Thoracic aorta (tissue), 2 donors: Measurements from ENCODE around the gene ETS2. TPM values are rescaled to one million over a fixed set of nuclear protein-coding genes. Genes with fewer than 3 reads are reported as not detected.

ENCODE experiments used
- ATAC-seq: fragments of 150-250 bp; one replicate; pipeline ENCODE4 v1.8.0; 2017; ENCODE audit warnings: low read depth; ENCODE audit not compliant: insufficient number of reproducible peaks, low FRiP score
- DNase-seq: peaks from one replicate; pipeline ENCODE4 v3.0.0-alpha.2; 2020; ENCODE audit warnings: low spot score
- H3K27ac ChIP-seq, 2 donors: fragments of 200-600 bp; sonication (generic); 1 replicate in 1 of 2; 2 replicates in 1 of 2; pipeline ENCODE4 v1.5.1; 2016; ENCODE audit warnings: mild to moderate bottlenecking in 2 of 2, moderate library complexity in 2 of 2
- H3K27me3 ChIP-seq: fragments of 200-600 bp; sonication (generic); replicated peaks from 2 replicates; pipeline ENCODE4 v1.6.0; 2016; ENCODE audit warnings: mild to moderate bottlenecking; ENCODE audit not compliant: insufficient read depth
- H3K36me3 ChIP-seq: fragments of 200-600 bp; sonication (generic); one replicate; pipeline ENCODE4 v1.5.1; 2016
- H3K4me1 ChIP-seq, 2 donors: fragments of 200-600 bp; sonication (generic); 1 replicate in 1 of 2; 2 replicates in 1 of 2; pipeline versions ENCODE4 v1.5.1 to v1.6.0; 2016; ENCODE audit warnings: low read depth in 2 of 2, mild to moderate bottlenecking in 1 of 2; ENCODE audit not compliant: control insufficient read depth in 1 of 2
- H3K4me3 ChIP-seq: fragments of 200-600 bp; sonication (generic); 2 replicates; pipeline ENCODE4 v1.5.1; 2016; ENCODE audit warnings: mild to moderate bottlenecking
- H3K9me3 ChIP-seq: fragments of 200-600 bp; sonication (generic); 2 replicates; pipeline ENCODE4 v1.5.1; 2016
- total RNA-seq, 2 donors: library from RNA; depleted of rRNA; stranded (reverse); fragments of >200 nt; gene quantifications; one replicate each; pipeline versions ENCODE4 v1.1.0 to v1.2.3, GENCODE V29; 2016
- TF ChIP-seq, protein P1 (sequence below): fragments of 200-600 bp; sonication (generic); IDR thresholded peaks from one replicate; pipeline ENCODE4 v1.5.1; 2019; ENCODE audit warnings: antibody characterized with exemption

The ETS2 gene
- total RNA-seq, 2 donors from 2014 or later, result 120 to 226 TPM

DNA sequence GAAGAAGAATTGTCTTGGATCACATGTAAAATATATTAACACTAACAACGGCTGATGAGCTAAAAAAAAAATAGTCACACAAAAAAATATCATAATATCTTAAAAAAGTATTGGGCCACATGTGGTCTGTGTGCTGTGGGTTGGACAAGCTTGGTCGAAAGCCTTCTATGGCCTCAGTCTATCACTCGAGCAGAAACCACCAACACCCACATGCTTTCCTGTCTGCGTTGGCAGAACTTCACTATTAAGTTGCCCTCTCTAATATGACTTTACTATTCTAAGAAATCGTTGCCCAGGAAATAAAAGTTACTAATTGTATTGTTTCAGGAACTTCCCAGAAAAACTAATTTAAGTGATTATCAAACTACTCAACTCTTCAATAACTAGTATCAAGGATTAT, 28.2 kb upstream of the ETS2 start:
- TF ChIP-seq, protein P1, sequence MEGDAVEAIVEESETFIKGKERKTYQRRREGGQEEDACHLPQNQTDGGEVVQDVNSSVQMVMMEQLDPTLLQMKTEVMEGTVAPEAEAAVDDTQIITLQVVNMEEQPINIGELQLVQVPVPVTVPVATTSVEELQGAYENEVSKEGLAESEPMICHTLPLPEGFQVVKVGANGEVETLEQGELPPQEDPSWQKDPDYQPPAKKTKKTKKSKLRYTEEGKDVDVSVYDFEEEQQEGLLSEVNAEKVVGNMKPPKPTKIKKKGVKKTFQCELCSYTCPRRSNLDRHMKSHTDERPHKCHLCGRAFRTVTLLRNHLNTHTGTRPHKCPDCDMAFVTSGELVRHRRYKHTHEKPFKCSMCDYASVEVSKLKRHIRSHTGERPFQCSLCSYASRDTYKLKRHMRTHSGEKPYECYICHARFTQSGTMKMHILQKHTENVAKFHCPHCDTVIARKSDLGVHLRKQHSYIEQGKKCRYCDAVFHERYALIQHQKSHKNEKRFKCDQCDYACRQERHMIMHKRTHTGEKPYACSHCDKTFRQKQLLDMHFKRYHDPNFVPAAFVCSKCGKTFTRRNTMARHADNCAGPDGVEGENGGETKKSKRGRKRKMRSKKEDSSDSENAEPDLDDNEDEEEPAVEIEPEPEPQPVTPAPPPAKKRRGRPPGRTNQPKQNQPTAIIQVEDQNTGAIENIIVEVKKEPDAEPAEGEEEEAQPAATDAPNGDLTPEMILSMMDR, result no peak
- DNase-seq (no peak), ATAC-seq (no peak)
- Histone ChIP-seq H3K9me3 (peaks cover 4% of the 10 kb centered on the region), H3K4me3 (no peak overlapping the region), H3K27me3 (no peaks in the 10 kb centered on the region), H3K4me1 (peaks cover 13 to 36% of the 10 kb centered on the region in 2 donors), H3K36me3 (no peaks in the 10 kb centered on the region), H3K27ac (no peak overlapping the region)

DNA sequence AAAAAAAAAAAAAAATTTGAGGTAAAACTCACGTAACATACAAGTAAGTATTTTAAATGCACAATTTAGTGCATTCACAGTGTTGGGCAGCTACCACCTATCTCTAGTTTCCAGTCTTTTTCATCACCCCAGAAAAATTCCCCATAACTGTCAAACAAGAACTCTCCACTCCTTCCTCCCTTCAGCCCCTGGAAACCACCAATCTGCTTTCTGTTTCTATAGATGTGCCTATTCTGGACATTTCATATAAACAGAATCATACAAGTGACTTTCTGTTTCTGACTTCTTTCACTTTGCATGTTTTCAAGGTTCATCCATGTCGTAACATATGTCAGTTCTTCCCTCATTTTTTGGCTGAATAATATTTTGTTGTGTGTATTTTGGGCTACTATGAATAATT, 24.9 kb upstream of the ETS2 start:
- no peak overlapping the region for H3K27ac ChIP-seq
- no peaks in the 10 kb centered on the region for H3K36me3 ChIP-seq
- peaks cover 0 to 4% of the 10 kb centered on the region in 2 donors for H3K4me1 ChIP-seq
- ATAC-seq (no peak), DNase-seq (no peak)
- no peak overlapping the region for H3K4me3 ChIP-seq
- TF ChIP-seq, protein P1, result no peak
- H3K9me3 ChIP-seq, result peaks cover 4% of the 10 kb centered on the region
- H3K27me3 ChIP-seq, result no peaks in the 10 kb centered on the region

DNA sequence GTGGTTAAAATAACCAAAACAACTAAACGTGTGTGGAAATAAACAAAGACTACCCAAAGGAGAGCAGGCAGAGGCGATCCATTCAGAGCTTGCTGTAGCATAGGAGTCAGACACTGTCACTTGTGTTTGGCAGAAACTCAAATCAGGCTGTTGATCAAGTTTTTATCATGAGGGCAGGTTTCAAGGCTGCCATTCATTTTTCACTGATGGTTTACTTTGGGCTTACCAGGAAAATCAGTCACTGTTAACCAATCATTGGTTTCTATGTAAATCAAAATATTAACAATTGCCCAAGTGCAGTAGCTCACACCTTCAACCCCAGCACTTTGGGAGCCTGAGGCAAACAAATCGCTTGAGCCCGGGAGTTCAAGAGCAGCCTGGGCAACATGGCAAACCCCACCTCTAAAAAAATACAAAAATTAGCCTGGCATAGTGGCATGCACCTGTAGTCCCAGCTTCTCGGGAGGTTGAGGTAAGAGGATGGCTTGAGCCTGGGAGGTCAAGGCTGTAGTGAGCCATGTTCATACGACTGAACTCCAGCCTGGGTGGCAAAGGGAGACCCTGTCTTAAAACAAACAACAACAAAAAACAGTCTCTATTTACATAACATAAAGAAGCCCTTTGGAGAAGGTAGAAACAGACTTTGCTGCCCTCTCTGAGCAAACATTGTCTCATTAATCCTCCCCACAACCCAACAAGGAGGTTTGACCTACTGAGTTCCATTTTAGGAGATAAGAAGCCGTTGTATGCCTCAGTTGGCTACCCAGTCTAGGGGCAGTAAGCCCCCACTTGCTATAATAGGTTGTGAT, 21.1 kb upstream of the ETS2 start:
- Histone ChIP-seq H3K27ac (no peak overlapping the region), H3K36me3 (no peaks in the 10 kb centered on the region), H3K4me1 (no peaks in the 10 kb centered on the region), H3K9me3 (no peaks in the 10 kb centered on the region), H3K4me3 (no peak overlapping the region), H3K27me3 (no peaks in the 10 kb centered on the region)
- ATAC-seq (no peak), DNase-seq (no peak)
- TF ChIP-seq, protein P1, result no peak

DNA sequence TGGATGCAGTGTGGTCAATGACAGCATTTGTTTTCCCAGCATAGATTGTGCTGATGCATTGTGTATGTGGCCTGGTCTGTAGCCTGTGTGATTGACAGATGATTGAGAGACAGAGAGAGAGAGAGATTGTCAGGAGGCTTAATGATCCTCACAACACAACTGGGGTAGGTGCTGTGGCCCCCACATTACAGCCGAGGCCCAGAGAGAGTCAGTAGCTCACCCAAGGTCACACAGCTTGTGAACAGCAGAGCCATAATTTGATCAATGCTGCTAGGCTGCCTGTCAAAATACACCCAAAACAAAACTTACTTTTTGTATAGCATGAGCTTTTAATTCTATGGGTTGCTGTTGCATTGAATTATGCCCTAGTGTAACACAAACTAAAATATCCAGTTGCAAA, 20.2 kb upstream of the ETS2 start:
- TF ChIP-seq, protein P1, result no peak
- ATAC-seq (no peak), DNase-seq (no peak)
- no peaks in the 10 kb centered on the region for H3K36me3 ChIP-seq
- H3K4me3 ChIP-seq, result no peak overlapping the region
- no peaks in the 10 kb centered on the region for H3K9me3 ChIP-seq
- no peak overlapping the region for H3K27ac ChIP-seq
- H3K27me3 ChIP-seq, result no peaks in the 10 kb centered on the region
- no peaks in the 10 kb centered on the region for H3K4me1 ChIP-seq

DNA sequence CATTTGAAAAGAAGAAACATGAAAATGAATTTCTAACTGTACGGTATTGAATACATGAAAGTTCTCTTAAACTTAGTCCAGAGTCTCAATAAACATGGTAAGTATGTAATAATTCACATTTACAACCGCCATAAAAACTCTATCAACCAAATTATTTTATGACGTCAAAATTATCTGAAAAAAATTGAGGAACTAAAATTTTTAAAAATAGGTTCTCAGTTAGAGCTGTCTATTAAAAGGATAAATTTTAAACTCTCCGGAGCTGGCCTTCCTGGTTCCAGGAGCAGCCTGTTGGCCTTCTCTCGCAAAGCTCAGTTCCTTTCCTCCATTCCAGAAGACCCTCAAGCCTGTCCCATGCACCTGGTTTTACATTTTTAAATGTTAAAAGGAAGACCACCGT, 18.7 kb upstream of the ETS2 start:
- ATAC-seq, result no peak
- no peak for DNase-seq
- H3K27me3 ChIP-seq, result no peaks in the 10 kb centered on the region
- H3K36me3 ChIP-seq, result no peaks in the 10 kb centered on the region
- TF ChIP-seq, protein P1, result no peak
- no peaks in the 10 kb centered on the region for H3K9me3 ChIP-seq
- no peaks in the 10 kb centered on the region for H3K4me1 ChIP-seq
- H3K4me3 ChIP-seq, result no peak overlapping the region
- no peak overlapping the region for H3K27ac ChIP-seq
